MM.1S (cell line): ENCODE results near the gene CD93.

Experiments
- EZH2 ChIP-seq: fragments of 300-600 bp; sonication (generic); optimal IDR thresholded peaks from 2 replicates; pipeline ENCODE3; 2017; ENCODE audit warnings: low read depth, mild to moderate bottlenecking, antibody characterized with exemption, low read length, mixed read lengths
- EZH2phosphoT487 ChIP-seq: fragments of 300-600 bp; sonication (generic); IDR thresholded peaks from 2 replicates; pipeline ENCODE4 v1.6.1; 2018; ENCODE audit warnings: antibody characterized with exemption, low read length
- TF ChIP-seq, protein P1 (sequence below): fragments of 300-600 bp; sonication (generic); IDR thresholded peaks from 2 replicates; pipeline ENCODE4 v1.5.1; 2016; ENCODE audit warnings: antibody characterized with exemption, low read length, mixed read lengths

DNA sequence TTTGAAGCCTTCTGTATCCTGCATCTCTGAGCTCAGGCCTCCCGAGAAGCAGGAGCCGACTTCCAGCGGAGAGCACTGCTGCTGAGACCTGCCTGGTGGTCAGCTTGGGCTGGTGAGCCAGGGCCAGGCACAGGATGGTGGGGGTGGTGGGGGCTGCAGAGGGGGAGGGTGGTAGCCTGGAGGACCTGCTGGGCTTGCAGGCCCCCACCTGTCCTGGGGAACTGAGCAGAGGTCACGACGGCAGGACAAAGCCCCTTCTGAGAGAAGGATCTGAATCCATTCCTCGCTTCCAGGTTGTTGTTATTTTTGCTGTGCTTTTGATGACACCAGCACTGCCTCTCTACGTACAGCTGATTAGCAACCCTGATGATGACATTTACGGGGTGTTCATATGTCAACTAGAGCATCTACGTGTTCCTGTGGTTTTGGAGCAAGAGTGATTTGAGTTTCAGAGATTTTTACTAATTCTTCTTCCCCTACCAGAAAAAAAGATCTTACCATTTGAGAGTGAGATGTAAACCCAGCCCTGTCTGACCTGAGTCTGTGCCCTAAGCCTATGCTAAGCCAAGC, 35.7 kb upstream of the CD93 start:
- TF ChIP-seq, protein P1, sequence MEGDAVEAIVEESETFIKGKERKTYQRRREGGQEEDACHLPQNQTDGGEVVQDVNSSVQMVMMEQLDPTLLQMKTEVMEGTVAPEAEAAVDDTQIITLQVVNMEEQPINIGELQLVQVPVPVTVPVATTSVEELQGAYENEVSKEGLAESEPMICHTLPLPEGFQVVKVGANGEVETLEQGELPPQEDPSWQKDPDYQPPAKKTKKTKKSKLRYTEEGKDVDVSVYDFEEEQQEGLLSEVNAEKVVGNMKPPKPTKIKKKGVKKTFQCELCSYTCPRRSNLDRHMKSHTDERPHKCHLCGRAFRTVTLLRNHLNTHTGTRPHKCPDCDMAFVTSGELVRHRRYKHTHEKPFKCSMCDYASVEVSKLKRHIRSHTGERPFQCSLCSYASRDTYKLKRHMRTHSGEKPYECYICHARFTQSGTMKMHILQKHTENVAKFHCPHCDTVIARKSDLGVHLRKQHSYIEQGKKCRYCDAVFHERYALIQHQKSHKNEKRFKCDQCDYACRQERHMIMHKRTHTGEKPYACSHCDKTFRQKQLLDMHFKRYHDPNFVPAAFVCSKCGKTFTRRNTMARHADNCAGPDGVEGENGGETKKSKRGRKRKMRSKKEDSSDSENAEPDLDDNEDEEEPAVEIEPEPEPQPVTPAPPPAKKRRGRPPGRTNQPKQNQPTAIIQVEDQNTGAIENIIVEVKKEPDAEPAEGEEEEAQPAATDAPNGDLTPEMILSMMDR, result no peak
- TF ChIP-seq EZH2, result no peak
- no peak for TF ChIP-seq EZH2phosphoT487
